AG09319 (cell line): ENCODE measurements around the gene FXN.

ENCODE experiments used
- DNase-seq: peaks from one replicate; pipeline ENCODE4 v3.0.0-alpha.2; 2010; ENCODE audit warnings: low read depth; ENCODE audit errors: extremely low read depth
- TF ChIP-seq, protein P1 (sequence below): IDR thresholded peaks from 2 replicates; pipeline ENCODE4 v1.5.1; 2011; ENCODE audit warnings: low read depth, mild to moderate bottlenecking, inconsistent platforms, low read length, moderate library complexity

The FXN gene

DNA sequence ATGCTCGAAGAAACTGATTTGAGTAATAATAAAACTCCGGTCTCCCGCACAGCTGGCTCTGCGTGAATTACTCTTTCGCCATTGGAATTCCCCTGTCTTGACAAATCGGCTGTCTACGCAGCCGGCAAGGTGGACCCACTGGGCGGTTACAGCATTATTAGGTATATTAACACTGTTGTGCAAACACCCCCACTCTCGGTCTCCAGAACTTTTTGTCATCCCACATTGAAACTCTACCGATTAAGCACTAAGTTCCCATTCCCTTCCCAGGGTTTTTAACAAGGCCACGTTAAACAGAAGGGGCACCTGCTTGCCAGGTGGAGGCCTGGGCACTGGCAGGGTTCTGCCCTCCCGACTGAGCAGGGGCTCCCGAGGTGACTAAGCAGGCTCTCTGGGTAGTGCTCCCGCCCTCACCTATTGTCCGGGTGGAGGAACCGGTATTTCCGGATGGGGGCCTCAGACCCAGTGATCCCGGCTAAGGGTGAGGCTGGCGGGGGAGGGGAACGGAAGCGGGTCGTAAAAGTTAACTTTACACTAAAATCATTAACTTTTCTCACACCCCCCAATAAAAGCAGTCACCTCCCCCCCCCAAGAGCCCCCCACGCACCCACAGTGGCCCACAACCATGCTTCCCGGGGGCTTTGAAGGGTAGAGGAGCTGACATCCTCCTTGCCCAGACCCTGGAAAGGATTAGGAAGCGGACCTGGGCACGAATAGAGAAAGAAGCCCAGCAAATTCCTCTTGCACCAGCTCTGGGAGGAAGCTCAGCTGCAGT is 85.0 kb downstream of the FXN start:
- TF ChIP-seq, protein P1, sequence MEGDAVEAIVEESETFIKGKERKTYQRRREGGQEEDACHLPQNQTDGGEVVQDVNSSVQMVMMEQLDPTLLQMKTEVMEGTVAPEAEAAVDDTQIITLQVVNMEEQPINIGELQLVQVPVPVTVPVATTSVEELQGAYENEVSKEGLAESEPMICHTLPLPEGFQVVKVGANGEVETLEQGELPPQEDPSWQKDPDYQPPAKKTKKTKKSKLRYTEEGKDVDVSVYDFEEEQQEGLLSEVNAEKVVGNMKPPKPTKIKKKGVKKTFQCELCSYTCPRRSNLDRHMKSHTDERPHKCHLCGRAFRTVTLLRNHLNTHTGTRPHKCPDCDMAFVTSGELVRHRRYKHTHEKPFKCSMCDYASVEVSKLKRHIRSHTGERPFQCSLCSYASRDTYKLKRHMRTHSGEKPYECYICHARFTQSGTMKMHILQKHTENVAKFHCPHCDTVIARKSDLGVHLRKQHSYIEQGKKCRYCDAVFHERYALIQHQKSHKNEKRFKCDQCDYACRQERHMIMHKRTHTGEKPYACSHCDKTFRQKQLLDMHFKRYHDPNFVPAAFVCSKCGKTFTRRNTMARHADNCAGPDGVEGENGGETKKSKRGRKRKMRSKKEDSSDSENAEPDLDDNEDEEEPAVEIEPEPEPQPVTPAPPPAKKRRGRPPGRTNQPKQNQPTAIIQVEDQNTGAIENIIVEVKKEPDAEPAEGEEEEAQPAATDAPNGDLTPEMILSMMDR, result no peak
- DNase-seq, result no peak

DNA sequence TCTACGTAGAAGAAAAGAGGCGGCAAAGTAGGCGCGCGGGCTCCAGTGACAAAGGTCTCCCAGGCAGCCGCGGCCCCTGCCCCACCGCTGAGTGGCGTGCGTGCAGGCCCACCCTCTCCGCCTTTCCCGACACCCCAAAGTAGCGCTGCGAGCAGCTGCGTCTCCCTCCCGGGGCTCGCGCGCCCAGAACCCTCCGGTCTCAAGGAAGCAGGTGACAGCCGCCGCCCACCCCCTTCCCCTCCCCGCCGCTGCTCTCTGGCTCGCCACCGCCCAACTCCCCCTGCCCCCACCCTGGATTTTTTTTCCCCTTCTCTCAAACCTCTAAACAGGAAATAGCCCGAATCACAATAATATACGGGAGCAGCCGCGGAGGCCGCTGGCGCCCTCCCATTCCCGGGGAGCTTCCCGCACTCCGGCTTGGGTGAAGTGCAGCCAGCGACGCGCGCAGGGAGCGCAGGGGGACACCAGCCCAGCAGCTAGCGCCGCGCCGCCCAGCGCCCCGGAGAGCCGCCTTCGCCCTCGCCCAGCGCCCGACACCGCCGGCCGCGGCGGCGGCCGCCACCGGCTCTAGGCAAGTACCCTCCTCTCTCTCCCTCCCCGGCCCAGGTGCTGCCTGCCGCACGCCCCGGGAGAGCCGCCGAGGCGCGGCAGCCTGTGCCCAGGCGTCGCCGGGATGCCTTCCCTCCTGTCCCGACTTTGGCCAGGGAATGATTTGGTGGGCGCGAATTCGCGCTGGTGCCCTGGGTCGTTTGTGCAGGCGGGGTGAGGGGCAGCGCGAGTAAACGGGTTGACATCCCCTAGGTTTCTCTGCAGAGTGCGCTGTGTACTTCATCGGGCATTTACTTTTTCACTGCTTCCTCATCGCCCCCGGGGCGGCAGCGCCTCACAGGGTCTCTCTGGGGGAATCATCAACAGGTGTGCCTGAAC is 85.9 kb downstream of the FXN start:
- TF ChIP-seq, protein P1, result no peak; the same call in none of the 2 replicates
- DNase-seq, result no peak

- DNase-seq, result no peak
- TF ChIP-seq, protein P1, result no peak
Observed at GRCh38 chr9:69122082-69122548, 86.6 kb downstream of the FXN start.

- TF ChIP-seq, protein P1, result no peak
- no peak for DNase-seq
Observed at GRCh38 chr9:69122549-69123141, 87.1 kb downstream of the FXN start.

- DNase-seq, result peak; percentile 63
- TF ChIP-seq, protein P1, result no peak
Observed at GRCh38 chr9:69130456-69131441, 95.2 kb downstream of the FXN start.

- TF ChIP-seq, protein P1, result no peak
- DNase-seq, result peak; percentile 41
Observed at GRCh38 chr9:69131682-69132081, 96.1 kb downstream of the FXN start.
